CD14-positive monocyte (primary cell): ENCODE results near the gene MAP3K19. TPM values are rescaled to one million over a fixed set of nuclear protein-coding genes. Genes with fewer than 3 reads are reported as not detected.
"Not testable (repeated sequence)": the region's sequence is repeated elsewhere in the genome, so short reads cannot be mapped to it uniquely, and the experiment has no call there.

Source experiments
- DNase-seq, 3 donors: peaks; one replicate each; pipeline ENCODE4 v3.0.0-alpha.2; 2011 to 2022
- H2AFZ ChIP-seq: 2 replicates; pipeline ENCODE4 v1.6.0; 2012; ENCODE audit warnings: mild to moderate bottlenecking, low read depth, low read length, inconsistent platforms; ENCODE audit not compliant: insufficient read depth, poor library complexity, severe bottlenecking
- H3K27ac ChIP-seq, 2 donors: 1 replicate in 1 of 2; 2 replicates in 1 of 2; pipeline ENCODE4 v1.5.1; 2012 to 2013; ENCODE audit warnings: low read length in 2 of 2, control low read depth in 1 of 2, inconsistent platforms in 1 of 2, low read depth in 1 of 2, mild to moderate bottlenecking in 1 of 2
- H3K27me3 ChIP-seq, 2 donors: one replicate each; pipeline versions ENCODE4 v1.6.0 to v1.6.1; 2011 to 2013; ENCODE audit warnings: low read length in 2 of 2; ENCODE audit not compliant: control insufficient read depth in 2 of 2, insufficient read depth in 2 of 2
- H3K36me3 ChIP-seq, 2 donors: replicated peaks in 1 of 2; 1 replicate in 1 of 2; 2 replicates in 1 of 2; pipeline versions ENCODE4 v1.5.1 to v1.6.1; 2012 to 2013; ENCODE audit warnings: low read length in 2 of 2, control low read depth in 1 of 2, inconsistent platforms in 1 of 2, mild to moderate bottlenecking in 1 of 2; ENCODE audit not compliant: insufficient read depth in 2 of 2, control insufficient read depth in 1 of 2
- H3K4me1 ChIP-seq, 2 donors: 1 replicate in 1 of 2; 2 replicates in 1 of 2; pipeline versions ENCODE4 v1.5.1 to v1.6.1; 2012 to 2013; ENCODE audit warnings: low read length in 2 of 2, control low read depth in 1 of 2, inconsistent platforms in 1 of 2, mild to moderate bottlenecking in 1 of 2, moderate library complexity in 1 of 2; ENCODE audit not compliant: insufficient read depth in 2 of 2, control insufficient read depth in 1 of 2
- H3K4me2 ChIP-seq: replicated peaks from 2 replicates; pipeline ENCODE3; 2012; ENCODE audit warnings: low read length, moderate library complexity, mild to moderate bottlenecking; ENCODE audit not compliant: poor library complexity, severe bottlenecking; ENCODE audit errors: extremely low read depth
- H3K4me3 ChIP-seq, 3 experiments: fragments of 200-600 bp in 1 of 3; sonication (generic) in 1 of 3; replicated peaks in 1 of 3; 1 replicate in 2 of 3; 2 replicates in 1 of 3; pipeline ENCODE4 v1.5.1; 2011 to 2013; ENCODE audit warnings: low read length in 3 of 3, mild to moderate bottlenecking in 3 of 3, control low read depth in 2 of 3, low read depth in 2 of 3, inconsistent platforms in 1 of 3, moderate library complexity in 1 of 3
- H3K79me2 ChIP-seq: 2 replicates; pipeline ENCODE4 v1.6.0; 2012; ENCODE audit warnings: mild to moderate bottlenecking, control low read depth, inconsistent platforms, low read length, moderate library complexity; ENCODE audit not compliant: insufficient read depth
- H3K9ac ChIP-seq: 2 replicates; pipeline ENCODE4 v1.6.0; 2017; ENCODE audit warnings: low read length, mild to moderate bottlenecking; ENCODE audit not compliant: insufficient read depth, poor library complexity, severe bottlenecking
- H3K9me3 ChIP-seq, 2 donors: replicated peaks in 1 of 2; 1 replicate in 1 of 2; 2 replicates in 1 of 2; pipeline versions ENCODE4 v1.5.1 to v1.6.1; 2012 to 2013; ENCODE audit warnings: low read length in 2 of 2, control low read depth in 1 of 2; ENCODE audit not compliant: control insufficient read depth in 1 of 2, insufficient read depth in 1 of 2
- H4K20me1 ChIP-seq: 2 replicates; pipeline ENCODE4 v1.6.0; 2012; ENCODE audit warnings: mild to moderate bottlenecking, low read length, control low read depth, moderate library complexity; ENCODE audit not compliant: insufficient read depth
- H3K27ac Mint-ChIP-seq, 7 donors: one replicate each; pipeline ENCODE4 v1.8.0; 2020; ENCODE audit warnings: mild to moderate bottlenecking in 7 of 7, mixed read lengths in 7 of 7, moderate library complexity in 6 of 7, inconsistent platforms in 2 of 7
- H3K27me3 Mint-ChIP-seq, 3 donors: one replicate each; pipeline ENCODE4 v1.8.0; 2021 to 2022; ENCODE audit warnings: low read depth in 3 of 3, mild to moderate bottlenecking in 3 of 3, mixed read lengths in 3 of 3, moderate library complexity in 3 of 3, inconsistent platforms in 1 of 3
- H3K36me3 Mint-ChIP-seq, 2 donors: one replicate each; pipeline ENCODE4 v1.8.0; 2020; ENCODE audit warnings: mixed read lengths in 2 of 2, inconsistent platforms in 1 of 2, mild to moderate bottlenecking in 1 of 2
- H3K4me1 Mint-ChIP-seq: one replicate; pipeline ENCODE4 v1.8.0; 2020; ENCODE audit warnings: mild to moderate bottlenecking, mixed read lengths
- H3K4me3 Mint-ChIP-seq, 2 donors: one replicate each; pipeline ENCODE4 v1.8.0; 2020; ENCODE audit warnings: mild to moderate bottlenecking in 2 of 2, mixed read lengths in 2 of 2, moderate library complexity in 1 of 2
- H3K9me3 Mint-ChIP-seq, 7 donors: one replicate each; pipeline ENCODE4 v1.8.0; 2020 to 2022; ENCODE audit warnings: mixed read lengths in 7 of 7, mild to moderate bottlenecking in 6 of 7, moderate library complexity in 6 of 7, inconsistent platforms in 2 of 7
- CTCF ChIP-seq: fragments of 200-600 bp; IDR thresholded peaks from one replicate; pipeline ENCODE4 v1.8.0; 2022; ENCODE audit warnings: antibody characterized with exemption, mild to moderate bottlenecking
- WGBS: methylation state at CpG from one replicate; pipeline ENCODE4 v1.1.5; 2013; ENCODE audit warnings: missing lambda C conversion rate; ENCODE audit not compliant: insufficient coverage; 5-methylcytosine and 5-hydroxymethylcytosine counted together
- intact Hi-C, 2 donors: fragments of 100-400 bp; cut with micrococcal nuclease; formaldehyde crosslinking; loops; one replicate each; pipeline versions ENCODE4 v1.15.0 to v1.15.1; 2023
- polyA plus RNA-seq, 3 donors: library from polyadenylated mRNA; depleted of rRNA in 1 of 3; unstranded in 2 of 3; stranded (reverse) in 1 of 3; fragments of 300-500 nt in 2 of 3; fragments of >200 nt in 1 of 3; fragmentation: Illumina TruSeq in 2 of 3; gene quantifications; 1 replicate in 2 of 3; 2 replicates in 1 of 3; pipeline ENCODE4 v1.2.3, GENCODE V29; 2012 to 2021

Gene MAP3K19
- polyA plus RNA-seq, 3 donors = not detected

- Histone ChIP-seq H3K27me3 (no peaks in the 10 kb centered on the region), H2AFZ (no peak overlapping the region), H3K4me3 (no peak overlapping the region), H3K36me3 (no peaks in the 10 kb centered on the region), H3K9ac (no peak overlapping the region), H3K27ac (no peak overlapping the region), H4K20me1 (no peaks in the 10 kb centered on the region), H3K4me1 (no peaks in the 10 kb centered on the region), H3K9me3 (peaks cover 16 to 21% of the 10 kb centered on the region in 2 donors), H3K4me2 (no peak overlapping the region), H3K79me2 (no peaks in the 10 kb centered on the region)
- Mint-ChIP-seq H3K4me3 (no peak overlapping the region), H3K27ac (no peak overlapping the region), H3K36me3 (no peaks in the 10 kb centered on the region), H3K4me1 (peaks cover 3% of the 10 kb centered on the region), H3K9me3 (peaks cover 28 to 54% (median 38%) of the 10 kb centered on the region in 7 donors), H3K27me3 (peaks cover 0 to 1% (median 0%) of the 10 kb centered on the region in 3 donors)
- no CpG with 5 or more reads among the region's 2 CpGs for WGBS
- no peak for DNase-seq
- intact Hi-C loops = no loop called here
- no peak for TF ChIP-seq CTCF
Observed at GRCh38 chr2:134973241-134974138, 73.8 kb downstream of the MAP3K19 start.

- H3K27ac ChIP-seq, H3K4me1 Mint-ChIP-seq, H3K4me2 ChIP-seq, H3K27me3 ChIP-seq, H4K20me1 ChIP-seq, H3K9ac ChIP-seq, H3K4me3 ChIP-seq, H3K4me1 ChIP-seq, H3K79me2 ChIP-seq, H3K4me3 Mint-ChIP-seq, H3K9me3 ChIP-seq, H2AFZ ChIP-seq, H3K27me3 Mint-ChIP-seq, DNase-seq, intact Hi-C loops, H3K36me3 Mint-ChIP-seq, H3K36me3 ChIP-seq: not testable (repeated sequence)
- H3K9me3 Mint-ChIP-seq = peaks cover 12 to 25% (median 14%) of the 10 kb centered on the region in 7 donors
- WGBS = 10% methylated on average over 4 of the region's 10 CpGs
- H3K27ac Mint-ChIP-seq = peak overlapping the region in 1 of 7 donors; percentile 35
Observed at GRCh38 chr2:134967166-134967565, 80.1 kb downstream of the MAP3K19 start.
